CMK (cell line): ENCODE measurements around the gene CRTC3.
"Not testable (repeated sequence)": the region's sequence is repeated elsewhere in the genome, so short reads cannot be mapped to it uniquely, and the experiment has no call there.

Source experiments
- DNase-seq: peaks from one replicate; pipeline ENCODE4 v3.0.0-alpha.2; 2010; ENCODE audit warnings: low read depth

CRTC3 gene

GRCh38 chr15:90677807-90678790 lies 148.4 kb downstream of the CRTC3 start:
- DNase-seq, result no peak

DNA sequence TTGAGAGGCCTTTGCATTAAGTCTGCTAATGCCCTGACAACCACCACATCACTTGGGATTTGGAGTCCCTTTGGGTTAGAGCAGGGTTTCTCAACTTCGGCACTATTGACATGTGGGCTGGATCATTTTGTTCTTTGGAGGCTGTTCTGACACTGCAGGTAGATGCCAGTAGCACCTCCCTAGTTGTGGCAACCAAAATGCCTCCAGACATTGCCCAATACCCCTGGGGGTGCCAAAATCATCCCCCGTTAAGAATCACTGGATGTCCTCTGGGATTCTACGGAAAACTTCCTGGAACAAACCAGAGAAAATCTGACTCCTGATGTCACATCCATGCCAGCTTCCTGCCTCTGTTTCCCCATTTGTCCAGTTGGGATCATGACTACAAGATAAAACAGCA lies 150.2 kb downstream of the CRTC3 start:
- DNase-seq, result no peak

DNA sequence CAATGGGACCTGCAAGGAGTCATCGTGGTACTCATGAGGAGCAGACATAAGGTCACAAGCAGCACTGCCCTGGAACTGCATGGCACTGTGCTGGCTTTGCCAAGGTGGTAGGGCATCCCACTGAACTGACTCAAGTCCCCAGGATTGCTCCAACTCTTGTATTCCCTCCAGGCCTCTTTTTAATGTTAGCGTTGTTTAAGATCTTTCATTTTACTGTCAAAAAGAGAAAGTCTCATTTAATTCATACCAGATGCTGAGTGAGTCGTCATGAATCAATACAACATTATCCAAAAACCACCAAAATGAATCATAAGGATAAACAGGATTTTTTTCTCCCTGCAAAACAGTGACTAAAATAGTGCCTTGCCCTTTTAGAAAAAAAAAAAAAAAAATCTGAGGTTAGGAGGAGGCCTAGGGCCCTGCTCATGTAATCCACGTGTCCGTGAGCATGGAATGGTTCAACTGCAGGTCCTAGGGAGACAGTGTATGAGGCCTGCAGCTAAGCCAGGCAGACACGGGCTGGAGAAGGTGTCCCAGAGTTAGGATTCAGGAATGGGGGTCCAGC lies 150.7 kb downstream of the CRTC3 start:
- DNase-seq, result no peak

- no peak for DNase-seq
Measured at GRCh38 chr15:90681056-90681455, 151.3 kb downstream of the CRTC3 start.

- no peak for DNase-seq
Measured at GRCh38 chr15:90681480-90681879, 151.8 kb downstream of the CRTC3 start.

- no peak for DNase-seq
Measured at GRCh38 chr15:90683371-90683770, 153.6 kb downstream of the CRTC3 start.

DNA sequence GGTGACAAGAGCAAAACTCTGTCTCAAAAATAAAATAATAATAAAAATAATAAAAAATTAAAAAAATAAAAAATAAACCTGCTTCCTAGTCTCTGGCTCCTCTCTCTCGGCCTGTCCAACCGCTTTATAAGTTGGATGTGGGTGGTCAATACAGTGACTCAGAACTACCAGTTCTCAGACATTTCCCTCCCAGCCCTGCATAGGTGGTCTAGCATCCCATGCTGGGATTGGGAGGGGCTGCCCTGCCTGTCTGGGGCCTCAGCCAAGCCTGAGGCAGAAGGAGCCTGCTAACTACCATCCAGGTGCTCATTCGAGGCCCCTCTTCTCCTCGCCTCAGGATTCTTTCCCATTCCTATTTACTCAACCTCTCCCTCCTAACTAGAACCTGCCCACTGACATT lies 154.2 kb downstream of the CRTC3 start:
- DNase-seq, result no peak

DNA sequence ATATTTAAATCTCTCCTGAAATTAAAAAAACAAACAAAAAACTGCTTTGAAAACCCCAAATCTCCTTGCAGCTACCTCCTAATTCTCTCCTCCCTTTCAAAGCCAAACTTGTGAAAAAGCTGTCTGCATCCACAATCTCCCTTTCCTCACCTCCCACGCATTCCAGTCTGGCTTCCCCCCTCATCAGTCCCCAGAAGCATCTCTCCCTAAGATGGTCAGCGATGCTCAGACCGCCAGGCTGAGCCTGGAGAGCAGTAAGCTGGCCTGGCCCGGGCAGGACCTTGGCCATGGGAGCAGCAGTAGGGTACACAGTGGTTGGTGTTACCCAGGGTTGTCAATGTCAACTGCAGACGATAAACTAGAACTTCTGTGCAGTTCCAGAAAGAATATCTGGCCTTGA lies 154.6 kb downstream of the CRTC3 start:
- DNase-seq, result no peak

DNA sequence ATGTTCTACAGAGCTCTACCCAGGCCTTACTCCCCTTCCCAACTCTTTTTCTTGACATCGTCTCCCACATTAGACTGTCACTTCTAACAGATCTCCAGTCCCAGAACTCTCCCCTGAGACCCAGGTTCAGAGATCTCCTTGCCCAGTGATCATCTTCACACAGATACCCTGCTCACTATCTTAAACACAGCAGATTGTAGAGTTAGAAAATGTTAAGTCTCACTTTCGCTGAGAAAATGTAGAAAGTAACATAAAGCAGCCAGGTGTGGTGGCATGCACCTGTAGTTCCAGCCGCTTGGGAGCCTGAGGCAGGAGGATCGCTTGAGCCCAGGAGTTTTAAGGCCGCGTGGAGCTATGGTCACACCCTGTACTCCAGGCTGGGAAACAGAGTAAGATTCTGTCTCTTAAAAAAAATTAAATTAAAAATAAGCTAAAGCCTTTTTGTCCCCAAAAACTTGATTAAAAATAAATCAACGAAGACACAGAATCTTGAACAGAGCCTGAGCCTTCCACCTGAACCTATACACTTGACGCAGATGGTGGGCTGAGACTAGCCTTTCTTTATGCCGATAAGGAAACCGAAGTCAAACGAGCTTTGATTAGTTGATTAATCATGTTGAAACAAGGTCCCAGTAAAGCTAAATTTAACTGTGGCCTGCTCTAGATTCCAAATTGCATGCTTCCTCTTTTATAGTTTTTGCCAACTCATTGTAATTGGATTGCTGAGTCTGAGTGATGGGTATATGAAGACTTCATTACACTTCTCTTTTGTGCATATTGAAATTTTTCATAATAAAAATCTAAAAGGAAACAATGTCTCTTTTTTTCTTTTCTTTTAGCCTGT lies 156.1 kb downstream of the CRTC3 start:
- no peak for DNase-seq

GRCh38 chr15:90686435-90687218 lies 156.9 kb downstream of the CRTC3 start:
- DNase-seq, result no peak

DNA sequence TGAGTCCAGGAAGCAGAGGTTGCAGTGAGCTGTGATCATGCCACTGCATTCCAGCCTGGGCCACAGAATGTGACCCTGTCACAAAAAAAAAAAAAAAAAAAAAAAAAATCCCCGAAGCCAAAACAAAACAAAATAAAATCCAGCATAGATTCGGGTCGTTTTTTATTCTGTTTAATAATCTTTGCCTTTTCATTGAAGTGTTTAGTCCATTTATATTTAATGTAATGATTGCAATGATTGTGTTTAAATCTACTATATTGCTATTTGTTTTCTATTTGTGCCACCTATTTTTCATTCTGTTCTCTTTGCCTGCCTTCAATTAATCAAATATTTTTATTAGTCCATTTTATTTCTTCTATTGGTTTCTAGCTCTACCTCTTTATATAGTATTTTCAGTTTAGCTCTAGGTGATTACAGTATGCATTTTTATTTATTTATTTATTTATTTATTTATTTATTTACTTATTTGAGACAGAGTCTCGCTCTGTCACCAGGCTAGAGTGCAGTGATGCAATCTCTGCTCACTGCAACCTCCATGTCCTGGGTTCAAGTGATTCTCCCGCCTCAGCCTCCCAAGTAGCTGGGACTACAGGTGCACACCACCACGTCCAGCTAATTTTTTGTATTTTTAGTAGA lies 159.7 kb downstream of the CRTC3 start:
- DNase-seq, result not testable (repeated sequence)

GRCh38 chr15:90690585-90690984 lies 160.9 kb downstream of the CRTC3 start:
- no peak for DNase-seq

- DNase-seq, result no peak
Measured at GRCh38 chr15:90691369-90691768, 161.6 kb downstream of the CRTC3 start.

- DNase-seq, result no peak
Measured at GRCh38 chr15:90691982-90692773, 162.5 kb downstream of the CRTC3 start.
